Eye (tissue), 1 donor: ENCODE results near the gene AGO4.
A peak's percentile ranks its signal among the peaks of the same experiment; 100 is the strongest.
"Not testable (repeated sequence)": the region's sequence is repeated elsewhere in the genome, so short reads cannot be mapped to it uniquely, and the experiment has no call there.

Source experiments
- DNase-seq: peaks from one replicate; pipeline ENCODE4 v3.0.0-alpha.2; 2015

The AGO4 gene

DNA sequence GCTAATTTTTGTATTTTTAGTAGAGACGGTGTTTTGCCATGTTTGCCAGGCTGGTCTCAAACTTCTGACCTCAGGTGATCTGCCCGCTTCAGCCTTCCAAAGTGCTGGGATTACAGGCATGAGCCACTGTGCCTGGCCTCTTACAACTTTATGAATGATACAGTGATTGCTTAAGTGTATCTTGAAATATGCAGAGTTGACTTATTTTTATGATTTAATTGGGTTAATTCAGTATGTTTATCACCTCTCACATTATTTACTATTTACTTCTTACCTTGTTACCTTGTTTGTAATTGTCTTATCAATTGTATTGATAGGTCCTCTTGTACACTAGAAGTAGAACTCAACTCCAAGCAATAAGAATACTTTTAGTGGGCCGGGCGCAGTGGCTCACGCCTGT lies 4.9 kb downstream of the AGO4 start:
- not testable (repeated sequence) for DNase-seq

DNA sequence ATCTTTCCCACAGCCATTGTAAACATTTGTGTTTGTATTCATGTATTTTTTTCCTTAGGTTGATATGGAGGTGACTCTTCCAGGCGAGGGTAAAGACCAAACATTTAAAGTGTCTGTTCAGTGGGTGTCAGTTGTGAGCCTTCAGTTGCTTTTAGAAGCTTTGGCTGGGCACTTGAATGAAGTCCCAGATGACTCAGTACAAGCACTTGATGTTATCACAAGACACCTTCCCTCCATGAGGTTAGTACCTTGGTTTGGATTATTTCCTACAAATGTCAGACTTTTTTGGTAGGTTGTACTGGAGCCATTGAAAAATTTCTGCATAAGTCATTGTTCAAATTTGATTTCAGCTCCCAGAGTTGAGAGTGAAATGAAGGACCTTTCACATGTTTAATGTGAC lies 17.4 kb downstream of the AGO4 start:
- DNase-seq: no peak

DNA sequence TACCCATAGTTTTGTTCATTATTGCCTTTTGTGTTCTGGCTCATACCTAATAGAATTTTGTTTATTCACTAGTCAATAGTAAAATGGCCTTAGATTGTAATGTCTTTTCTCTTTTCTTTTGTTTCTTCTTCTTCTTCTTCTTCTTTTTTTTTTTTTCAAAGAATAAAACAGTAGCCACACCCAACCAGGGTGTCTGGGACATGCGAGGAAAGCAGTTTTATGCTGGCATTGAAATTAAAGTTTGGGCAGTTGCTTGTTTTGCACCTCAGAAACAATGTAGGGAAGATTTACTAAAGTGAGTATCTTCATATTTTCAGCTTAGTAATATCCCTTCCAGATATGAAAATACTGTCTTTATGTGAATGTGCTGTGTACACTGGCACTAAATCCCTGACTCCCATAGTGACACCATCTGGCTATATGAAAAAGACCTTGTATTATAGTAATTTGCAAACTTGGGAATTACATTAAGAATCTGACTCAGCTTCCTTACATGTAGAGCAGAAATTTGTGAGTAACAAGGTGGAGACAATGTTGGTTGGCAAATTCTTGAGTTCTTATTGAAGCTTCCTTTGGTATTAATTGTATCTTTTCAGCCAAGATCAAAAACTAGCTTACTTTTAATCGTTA lies 24.6 kb downstream of the AGO4 start:
- DNase-seq: no peak

DNA sequence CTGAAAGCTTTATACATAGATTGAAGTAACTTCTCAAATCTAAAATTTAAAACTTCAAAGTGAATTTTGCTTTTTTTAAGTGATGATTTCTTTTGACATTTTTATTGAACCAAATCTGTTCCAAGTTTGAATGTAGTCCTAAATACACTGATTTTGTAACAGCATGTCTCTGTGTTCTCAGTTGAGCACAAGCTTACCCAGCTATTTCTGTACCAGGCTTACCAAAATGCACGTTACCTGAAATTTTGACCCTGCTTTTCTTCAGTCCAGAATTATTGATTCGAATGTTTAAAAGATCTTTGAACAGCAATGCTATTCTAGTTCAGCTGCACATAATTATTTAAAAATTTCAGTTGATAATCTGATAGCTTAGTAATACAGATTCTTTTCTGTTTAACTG lies 25.6 kb downstream of the AGO4 start:
- no peak for DNase-seq

DNA sequence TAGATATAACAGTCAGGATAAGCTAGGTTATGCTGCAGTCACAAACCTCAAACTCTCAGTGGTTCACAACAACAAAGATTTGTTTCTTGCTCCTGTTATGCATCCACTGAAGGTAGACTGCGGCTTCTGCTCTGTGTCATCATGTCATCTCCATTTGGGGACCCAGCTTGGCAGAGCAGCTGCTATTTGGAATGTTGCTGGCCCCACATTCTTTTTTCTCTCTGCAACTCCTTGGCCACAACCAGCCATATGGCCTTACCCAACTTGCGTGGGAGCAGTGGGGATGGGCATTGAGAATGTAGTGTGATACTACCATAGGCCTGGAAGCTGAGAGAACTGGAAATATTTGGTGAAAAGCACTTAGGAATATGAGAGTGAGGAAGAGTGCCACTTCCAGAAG lies 26.4 kb downstream of the AGO4 start:
- DNase-seq: no peak

DNA sequence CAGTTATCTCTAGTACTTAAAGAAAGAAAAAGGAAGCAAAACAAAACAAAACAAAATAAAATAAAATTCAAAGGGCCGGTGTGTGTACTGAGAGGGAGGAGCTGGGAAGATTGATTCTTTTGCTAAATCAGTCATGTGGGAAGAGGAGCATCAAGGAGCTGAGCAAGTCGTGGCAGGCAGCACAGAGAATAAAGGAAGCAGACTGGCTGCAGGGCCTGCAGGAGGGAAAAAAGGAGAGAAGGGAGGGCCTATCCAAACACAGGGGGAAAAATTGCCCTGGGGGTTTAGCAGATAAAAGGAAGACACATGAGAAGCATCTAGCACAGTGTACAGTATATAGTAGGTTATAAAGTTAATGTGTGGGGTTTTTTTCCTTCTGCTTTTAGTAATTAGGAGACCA lies 27.6 kb downstream of the AGO4 start:
- DNase-seq: peak; percentile 38

DNA sequence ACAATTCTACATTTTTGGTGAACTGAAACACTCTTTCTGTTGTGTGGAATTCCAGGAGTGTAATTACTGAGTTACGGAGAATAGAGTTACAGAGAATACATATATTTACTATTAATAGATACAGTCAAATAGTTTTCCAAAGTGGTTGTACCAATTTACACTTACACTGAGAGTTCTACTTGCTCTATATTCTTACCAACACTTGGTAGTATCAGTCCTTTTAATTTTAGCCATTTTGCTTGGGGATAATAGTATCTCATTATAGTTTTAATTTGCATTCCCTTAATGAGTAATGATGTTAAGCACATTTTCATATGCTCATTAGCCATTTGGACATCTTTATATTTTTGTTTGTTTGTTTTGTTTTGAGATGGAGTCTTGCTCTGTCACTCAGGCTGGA lies 28.9 kb downstream of the AGO4 start:
- no peak for DNase-seq

DNA sequence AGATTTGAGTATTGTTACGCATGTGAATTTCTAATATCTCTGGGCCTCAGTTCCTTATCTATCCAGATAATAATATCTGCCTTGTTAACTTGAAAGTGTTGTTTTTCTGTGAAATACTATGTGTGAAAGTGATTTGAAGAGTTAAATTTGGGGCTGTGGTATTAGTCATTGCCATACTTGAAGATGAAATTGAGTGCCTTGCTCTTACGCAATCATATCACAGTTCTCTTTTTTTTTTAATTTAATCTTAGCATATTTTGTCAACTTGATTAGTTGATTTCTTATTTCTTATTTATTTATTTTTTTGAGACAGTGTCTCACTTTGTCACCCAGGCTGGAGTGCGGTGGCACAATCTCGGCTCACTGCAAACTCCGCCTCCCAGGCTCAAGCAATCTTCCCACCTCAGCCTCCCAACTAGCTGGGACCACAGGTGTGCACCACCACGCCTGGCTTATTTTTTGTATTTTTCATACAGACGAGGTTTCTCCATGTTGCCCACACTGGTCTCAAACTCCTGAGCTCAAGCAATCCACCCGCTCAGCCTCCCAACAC lies 31.0 kb downstream of the AGO4 start:
- DNase-seq: no peak

DNA sequence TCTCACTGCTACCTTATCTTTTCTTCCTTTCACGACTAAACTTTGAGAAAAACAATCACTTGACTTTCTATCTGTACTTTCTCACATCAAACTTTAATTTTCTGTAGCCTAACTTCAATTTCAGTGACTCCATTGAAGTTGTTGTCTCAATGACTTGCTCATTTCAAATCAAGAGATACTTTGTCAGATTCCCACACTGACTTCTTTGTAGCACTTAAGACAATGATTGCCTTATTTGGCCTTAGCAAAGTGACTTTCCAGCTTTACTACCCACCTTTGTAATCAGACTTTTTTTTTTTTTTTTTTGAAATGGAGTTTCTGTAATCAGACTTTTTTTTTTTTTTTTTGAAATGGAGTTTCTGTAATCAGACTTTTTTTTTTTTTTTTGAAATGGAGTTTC lies 37.0 kb downstream of the AGO4 start:
- DNase-seq: no peak

DNA sequence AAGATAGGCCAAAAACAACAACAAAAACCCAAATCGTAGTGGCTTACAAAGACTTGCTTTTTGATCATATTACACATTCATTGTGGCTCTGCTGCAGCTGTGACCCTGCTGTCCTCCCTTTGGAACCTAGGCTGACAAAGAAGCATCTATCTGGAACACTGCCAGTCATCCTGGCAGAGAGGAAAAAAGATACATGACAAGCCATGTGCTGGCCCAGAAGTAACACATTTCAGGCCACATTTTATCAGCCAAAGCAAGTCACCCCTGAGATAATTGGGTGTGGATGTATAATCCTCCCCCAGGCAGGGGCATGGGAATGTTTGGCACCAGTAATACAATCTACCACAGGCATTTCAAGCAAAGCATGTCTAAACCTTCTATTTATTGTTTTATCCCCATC lies 38.0 kb downstream of the AGO4 start:
- no peak for DNase-seq

DNA sequence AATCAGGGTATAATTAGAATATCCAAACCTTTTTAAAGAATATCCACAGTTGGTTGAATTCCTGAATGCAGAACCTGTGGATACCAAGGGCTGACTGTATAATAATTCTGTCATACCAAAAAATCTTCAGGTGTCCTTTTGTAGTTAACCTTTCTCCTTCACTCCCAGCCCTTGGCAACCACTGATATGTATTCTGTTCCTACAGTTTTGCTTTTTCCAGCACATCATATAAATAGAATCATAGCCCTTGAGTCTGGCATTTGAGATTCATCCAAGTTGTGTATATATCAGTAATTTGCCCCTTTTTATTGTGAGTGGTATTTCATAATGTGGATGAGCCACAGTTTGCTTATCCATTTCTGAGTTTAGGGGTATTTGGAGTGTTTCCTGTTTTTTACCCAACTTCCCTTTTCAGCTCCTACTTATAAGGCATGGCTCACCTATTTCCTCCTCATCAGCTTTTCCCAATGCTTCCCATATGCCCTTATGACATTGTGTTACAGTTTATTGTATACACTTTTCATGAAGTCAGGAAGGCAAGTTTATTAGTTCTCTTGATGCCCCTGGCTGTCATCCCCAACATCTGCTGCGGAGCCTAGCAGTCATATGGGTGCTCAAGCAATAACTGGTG lies 40.2 kb downstream of the AGO4 start:
- DNase-seq: no peak

DNA sequence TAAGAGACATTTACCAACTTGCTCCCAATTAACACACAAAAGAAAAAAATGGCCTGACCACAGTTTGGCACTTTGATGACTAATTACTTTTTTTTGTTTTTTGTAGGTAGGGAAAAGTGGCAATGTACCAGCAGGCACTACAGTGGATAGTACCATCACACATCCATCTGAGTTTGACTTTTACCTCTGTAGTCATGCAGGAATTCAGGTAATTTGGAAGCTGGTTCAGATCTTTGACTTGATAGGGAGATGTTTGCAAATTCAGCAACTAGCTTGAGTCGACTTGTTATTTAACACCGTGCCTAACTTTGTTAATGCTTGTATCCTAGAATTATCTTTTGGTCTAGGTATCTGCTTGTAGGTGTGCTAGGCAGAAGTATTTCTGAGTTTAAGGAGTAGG lies 42.2 kb downstream of the AGO4 start:
- no peak for DNase-seq

DNA sequence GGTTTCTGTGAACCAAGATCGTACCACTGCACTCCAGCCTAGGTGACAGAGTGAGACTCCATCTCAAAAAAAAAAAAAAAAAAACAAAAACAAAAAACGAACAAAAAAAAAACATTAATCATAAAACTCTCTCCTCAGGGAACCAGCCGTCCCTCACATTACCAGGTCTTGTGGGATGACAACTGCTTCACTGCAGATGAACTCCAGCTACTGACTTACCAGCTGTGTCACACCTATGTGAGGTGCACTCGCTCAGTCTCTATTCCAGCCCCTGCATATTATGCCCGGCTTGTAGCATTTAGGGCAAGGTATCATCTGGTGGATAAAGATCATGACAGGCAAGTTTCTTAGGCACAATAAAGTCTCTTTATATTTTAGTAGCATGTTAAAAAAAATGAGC lies 42.9 kb downstream of the AGO4 start:
- DNase-seq: no peak

DNA sequence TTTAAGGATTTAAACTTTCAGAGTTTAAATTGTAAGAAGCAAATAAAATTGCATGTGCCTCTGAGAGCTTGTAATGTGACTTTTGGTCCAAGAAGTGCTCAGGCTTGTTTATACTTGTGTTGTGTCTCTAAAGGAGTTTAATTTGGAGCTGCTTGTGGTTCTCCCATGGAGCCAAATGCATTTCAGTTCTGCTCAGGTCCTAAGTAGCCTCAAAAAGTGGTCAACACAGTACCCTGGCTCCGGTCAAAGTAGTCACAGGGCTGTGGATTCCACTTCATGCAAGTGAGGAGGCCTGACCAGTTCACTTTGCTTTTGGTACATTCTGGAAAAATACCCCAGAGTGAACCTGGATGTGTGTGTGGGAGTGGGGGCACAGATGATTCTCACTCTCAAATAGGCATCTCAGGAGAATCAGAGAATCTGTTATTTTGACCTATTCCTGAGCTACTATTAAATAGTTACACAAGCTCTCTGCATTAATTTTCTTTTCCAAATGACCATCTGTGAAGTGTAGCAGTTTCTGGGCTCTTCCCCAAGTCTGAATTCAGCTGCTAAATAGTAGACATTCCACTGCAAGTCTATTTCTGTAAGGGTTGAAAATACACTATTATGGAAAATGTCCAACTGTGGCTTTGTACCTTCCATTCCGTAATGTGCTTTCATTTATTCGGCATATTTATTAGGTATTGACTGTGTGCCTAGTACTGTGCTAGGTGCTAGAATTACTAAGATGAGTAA lies 43.5 kb downstream of the AGO4 start:
- peak; percentile 19 for DNase-seq

DNA sequence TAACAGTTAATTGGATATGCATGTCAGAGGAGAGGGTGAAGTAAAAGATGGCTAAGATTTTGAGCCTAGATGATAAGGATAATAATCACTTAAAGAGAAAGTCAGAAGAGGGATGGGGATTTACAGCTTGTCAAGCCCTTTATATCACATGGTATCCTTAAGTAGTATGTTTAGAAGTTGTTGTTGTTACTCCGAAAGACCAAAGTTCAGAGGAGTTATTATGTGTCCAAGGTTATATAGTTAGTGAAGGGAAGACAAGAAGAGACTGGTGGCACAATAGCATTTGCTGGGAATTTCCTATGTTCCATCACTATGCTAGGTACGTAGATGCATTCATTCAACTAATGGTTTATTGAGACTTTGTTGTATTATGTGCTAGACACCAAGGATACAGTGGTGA lies 44.4 kb downstream of the AGO4 start:
- DNase-seq: no peak

DNA sequence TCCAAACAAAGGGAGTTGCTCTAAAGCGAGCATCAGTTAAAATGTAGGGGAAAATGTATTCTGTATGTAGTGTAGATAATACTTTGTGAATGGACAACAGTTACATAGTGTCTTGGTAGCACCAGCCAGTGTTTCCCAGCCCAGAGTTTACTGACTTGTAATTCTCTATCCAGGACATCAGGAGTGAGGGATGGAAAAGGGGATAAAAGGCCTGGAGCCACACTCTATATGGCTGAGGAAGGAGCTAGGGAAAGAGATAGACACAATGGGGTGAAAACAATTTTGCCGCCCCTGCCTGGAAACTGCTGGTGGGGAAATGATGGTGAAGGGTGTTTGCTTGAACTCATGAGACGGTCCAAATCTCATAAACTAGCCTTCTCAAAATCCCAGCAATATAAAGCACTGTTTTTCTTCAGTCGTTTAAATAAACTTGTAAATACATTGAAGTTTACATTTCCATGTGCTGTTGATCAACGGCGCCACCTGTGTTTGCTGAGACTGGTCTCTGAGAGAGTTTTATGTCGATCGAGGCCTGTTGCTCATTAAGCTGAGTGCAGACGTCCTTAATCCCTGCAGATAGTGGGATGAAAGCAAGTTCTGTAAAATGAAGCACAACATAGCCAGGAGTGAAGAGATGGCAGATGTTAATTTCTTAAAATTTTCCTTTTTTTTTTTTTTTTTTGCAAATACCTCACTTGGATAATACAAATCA lies 47.3 kb downstream of the AGO4 start:
- peak; percentile 12 for DNase-seq

DNA sequence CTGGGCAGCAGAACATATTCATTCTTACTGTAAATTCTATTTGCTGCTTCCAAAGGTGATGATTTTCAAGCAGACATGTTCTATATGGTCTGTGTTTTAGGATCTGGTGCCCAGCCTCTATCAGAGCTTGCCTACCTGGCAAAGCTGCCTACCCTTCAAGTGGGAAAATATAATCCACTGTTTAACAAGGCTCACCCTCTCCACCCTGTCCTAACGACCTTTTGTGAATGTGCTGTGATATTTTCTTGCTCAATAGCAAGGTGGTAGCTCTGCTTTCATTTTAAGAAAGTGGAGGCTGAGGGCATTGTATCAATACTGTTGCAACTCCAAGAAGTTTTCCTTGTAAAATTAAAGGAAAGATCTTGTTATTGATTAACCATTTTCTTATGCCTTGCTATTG lies 49.1 kb downstream of the AGO4 start:
- DNase-seq: no peak

DNA sequence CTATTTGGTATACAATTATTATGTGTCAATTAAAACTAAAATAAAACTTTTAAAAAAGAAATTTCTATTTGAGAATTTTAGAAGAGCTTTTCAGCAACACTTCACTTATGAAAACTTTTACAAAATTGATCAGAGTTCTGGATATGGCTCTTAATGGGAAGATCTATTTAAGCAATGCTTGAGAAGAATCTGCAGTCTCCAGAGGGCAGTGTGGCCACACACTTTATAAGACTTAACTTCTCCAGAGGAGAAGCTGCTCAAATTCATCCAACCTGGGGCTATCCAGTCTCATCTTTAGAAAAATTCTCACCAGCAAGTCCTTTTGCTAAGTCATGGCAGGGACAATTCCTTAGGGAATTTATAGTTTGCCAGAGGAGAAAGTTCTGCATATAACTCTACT lies 50.0 kb downstream of the AGO4 start:
- DNase-seq: peak; percentile 22

DNA sequence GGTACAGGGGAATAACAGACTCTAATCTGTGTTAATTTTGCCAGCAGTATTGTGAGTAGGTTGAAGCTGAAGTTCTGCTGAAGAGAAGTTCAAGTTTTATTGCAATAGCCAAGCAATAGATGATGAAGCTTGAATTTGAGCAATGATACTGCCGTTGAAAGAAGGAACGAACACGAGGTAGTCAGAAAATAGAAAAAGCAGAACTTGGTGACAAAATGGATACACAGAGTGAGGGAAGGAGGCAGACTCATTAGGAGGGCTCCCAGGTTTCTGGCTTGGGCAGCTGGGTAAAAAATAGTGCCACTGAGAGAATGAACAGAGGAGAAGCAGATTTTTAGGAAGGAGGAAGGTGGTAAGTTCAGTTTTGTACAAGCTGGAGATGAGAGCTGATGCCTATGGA lies 52.9 kb downstream of the AGO4 start:
- DNase-seq: no peak

DNA sequence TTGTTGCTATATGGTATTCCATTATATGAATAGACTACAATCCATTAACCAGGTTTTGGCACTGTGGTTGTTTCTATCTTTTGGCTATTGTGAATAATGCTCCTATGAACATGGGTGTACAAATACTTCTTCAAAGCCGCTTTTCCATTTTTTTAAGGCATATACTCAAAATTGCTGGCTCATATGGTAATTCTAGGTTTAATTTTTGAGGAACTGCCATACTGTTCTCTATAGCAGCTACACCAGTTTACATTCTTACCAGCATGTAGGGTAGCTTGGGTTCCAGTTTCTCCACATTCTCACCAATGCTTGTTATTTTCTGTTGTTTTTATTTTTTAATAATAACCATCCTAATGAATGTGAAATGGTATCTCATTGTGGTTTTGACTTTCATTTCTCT lies 55.3 kb downstream of the AGO4 start:
- DNase-seq: no peak

DNA sequence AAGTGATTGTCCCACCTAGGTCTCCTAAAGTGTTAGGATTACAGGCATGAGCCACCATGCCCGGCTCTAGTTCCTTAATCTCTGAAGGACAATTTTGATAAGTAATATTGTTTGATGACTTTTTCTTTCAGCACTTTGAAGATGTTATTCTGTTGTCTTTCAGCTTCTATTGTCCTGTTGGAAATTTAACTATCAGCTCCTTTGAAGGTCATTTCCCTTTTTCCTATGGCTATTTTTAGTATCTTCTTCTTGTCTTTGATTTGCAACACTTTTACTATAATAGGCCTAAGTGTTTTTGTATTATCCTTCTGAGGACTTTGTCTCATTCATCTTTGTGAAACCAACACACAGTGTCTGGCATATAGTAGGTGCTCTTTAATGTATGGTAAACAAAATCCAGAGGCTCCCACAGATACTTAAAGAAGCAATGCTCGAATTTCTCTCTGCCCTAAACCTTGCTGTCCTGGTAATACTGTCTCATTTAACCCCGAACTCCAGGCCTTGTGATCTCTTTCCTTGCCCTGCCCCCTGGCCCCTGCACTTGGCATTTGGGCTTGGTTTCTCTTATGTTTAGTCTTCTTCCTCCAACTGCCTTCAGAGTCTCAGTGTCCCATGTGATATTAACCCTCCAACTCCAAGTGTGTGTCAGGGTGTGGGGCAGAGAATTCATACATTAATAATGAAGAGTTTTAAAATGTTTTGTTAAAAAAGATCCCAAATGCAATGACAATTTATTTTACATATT lies 56.2 kb downstream of the AGO4 start:
- no peak for DNase-seq

DNA sequence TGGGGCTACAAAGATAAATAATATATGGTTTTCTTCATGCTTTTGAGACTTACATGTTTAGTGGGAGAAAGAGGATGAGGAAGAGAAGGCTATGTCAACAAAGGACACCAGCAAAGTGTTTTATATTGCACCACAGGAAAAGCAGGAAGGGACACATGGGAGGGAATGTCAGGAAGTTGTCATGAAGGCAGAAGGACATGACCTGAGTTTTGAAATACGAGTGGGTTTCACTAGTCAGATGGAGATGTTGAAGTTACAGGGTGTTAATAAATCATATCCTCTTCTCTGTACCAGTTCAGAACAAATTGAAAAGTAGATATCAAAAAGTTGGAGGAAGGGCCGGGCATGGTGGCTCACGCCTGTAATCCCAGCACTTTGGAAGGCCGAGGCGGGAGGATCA lies 57.0 kb downstream of the AGO4 start:
- no peak for DNase-seq

DNA sequence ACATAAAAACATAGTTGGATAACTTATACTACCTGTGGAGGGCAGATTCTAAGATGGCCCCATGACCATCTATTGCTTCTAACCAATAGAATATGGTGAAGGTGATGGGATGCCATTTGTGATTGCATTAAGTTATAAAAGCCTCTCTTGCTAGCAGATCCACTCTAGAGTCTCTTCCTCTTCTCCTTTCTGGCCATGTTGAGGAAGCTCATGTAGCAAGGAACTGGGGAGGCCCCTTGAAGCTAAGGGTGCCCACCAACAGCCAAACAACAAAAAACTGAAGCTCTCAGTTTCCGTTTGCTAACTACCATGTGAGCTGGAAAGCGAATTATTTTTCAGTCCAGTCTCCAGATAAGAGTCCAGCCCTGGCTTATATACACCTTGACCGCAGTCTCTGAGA lies 59.2 kb downstream of the AGO4 start:
- no peak for DNase-seq
